ENCODE results near the gene DNM3.

DNA sequence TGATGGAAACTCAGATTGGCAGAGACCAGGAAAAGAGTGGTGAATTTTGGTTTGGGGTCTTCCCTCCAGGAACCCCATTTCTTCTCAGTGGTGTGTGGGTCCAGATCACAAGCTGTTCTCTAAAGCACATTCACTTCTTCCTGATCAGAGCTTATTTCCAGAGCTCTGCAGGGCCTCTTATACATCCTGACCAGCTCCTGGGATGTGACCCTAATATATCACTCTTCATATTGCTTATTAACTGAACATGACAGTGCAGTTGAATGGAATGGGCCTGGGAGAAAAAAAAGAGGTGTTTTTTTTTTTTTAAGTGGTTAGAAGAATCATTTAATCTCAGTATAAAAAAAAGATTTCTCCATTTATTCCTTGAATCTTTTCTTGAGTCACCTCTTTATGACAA lies 29.6 kb upstream of the DNM3 start:
- TF ChIP-seq EZH2 (IDR thresholded peaks at IDR 0.05) (no peak), POLR2AphosphoS5 (IDR thresholded peaks at IDR 0.05; ENCODE audit: borderline replicate concordance, low read depth, low read length) (no peak)

Measured in SK-N-MC (cell line).